ENCODE results near the gene PHLPP1.

PHLPP1 gene

GRCh38 chr18:62721839-62722795 is 6.8 kb downstream of the PHLPP1 start:
- no peak overlapping the region for H3K4me3 ChIP-seq (ENCODE audit: low read depth, low read length)
- no peak for TF ChIP-seq MYC (IDR thresholded peaks at IDR 0.05; ENCODE audit: low read depth, low read length)
- TF ChIP-seq CTCF (IDR thresholded peaks at IDR 0.05; ENCODE audit: low read depth, low read length): no peak
- no peak for TF ChIP-seq POLR2A (IDR thresholded peaks at IDR 0.05; ENCODE audit: extremely low read depth, insufficient read length)
- TF ChIP-seq, protein P1, sequence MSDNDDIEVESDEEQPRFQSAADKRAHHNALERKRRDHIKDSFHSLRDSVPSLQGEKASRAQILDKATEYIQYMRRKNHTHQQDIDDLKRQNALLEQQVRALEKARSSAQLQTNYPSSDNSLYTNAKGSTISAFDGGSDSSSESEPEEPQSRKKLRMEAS (IDR thresholded peaks at IDR 0.05; ENCODE audit: low read depth, low read length): no peak
- DNase-seq (ENCODE audit: low read depth): no peak

- no peak for DNase-seq (ENCODE audit: low read depth)
- H3K4me3 ChIP-seq (ENCODE audit: low read depth, low read length): no peak overlapping the region
- TF ChIP-seq CTCF (IDR thresholded peaks at IDR 0.05; ENCODE audit: low read depth, low read length) (no peak), MYC (IDR thresholded peaks at IDR 0.05; ENCODE audit: low read depth, low read length) (no peak), POLR2A (IDR thresholded peaks at IDR 0.05; ENCODE audit: extremely low read depth, insufficient read length) (no peak)
- TF ChIP-seq, protein P1 (IDR thresholded peaks at IDR 0.05; ENCODE audit: low read depth, low read length): no peak
Measured at GRCh38 chr18:62723666-62724281, 8.4 kb downstream of the PHLPP1 start.

GRCh38 chr18:62725896-62726295 is 10.6 kb downstream of the PHLPP1 start:
- H3K4me3 ChIP-seq (ENCODE audit: low read depth, low read length): no peak overlapping the region
- DNase-seq (ENCODE audit: low read depth): no peak
- TF ChIP-seq MYC (IDR thresholded peaks at IDR 0.05; ENCODE audit: low read depth, low read length) (no peak), CTCF (IDR thresholded peaks at IDR 0.05; ENCODE audit: low read depth, low read length) (no peak), POLR2A (IDR thresholded peaks at IDR 0.05; ENCODE audit: extremely low read depth, insufficient read length) (no peak)
- TF ChIP-seq, protein P1 (IDR thresholded peaks at IDR 0.05; ENCODE audit: low read depth, low read length): no peak

GRCh38 chr18:62728254-62728653 is 12.9 kb downstream of the PHLPP1 start:
- TF ChIP-seq, protein P1 (IDR thresholded peaks at IDR 0.05; ENCODE audit: low read depth, low read length): no peak
- TF ChIP-seq POLR2A (IDR thresholded peaks at IDR 0.05; ENCODE audit: extremely low read depth, insufficient read length) (no peak), MYC (IDR thresholded peaks at IDR 0.05; ENCODE audit: low read depth, low read length) (no peak), CTCF (IDR thresholded peaks at IDR 0.05; ENCODE audit: low read depth, low read length) (no peak)
- H3K4me3 ChIP-seq (ENCODE audit: low read depth, low read length): no peak overlapping the region
- no peak for DNase-seq (ENCODE audit: low read depth)

- no peak overlapping the region for H3K4me3 ChIP-seq (ENCODE audit: low read depth, low read length)
- DNase-seq (ENCODE audit: low read depth): no peak
- TF ChIP-seq, protein P1 (IDR thresholded peaks at IDR 0.05; ENCODE audit: low read depth, low read length): no peak
- TF ChIP-seq POLR2A (IDR thresholded peaks at IDR 0.05; ENCODE audit: extremely low read depth, insufficient read length) (no peak), MYC (IDR thresholded peaks at IDR 0.05; ENCODE audit: low read depth, low read length) (no peak), CTCF (IDR thresholded peaks at IDR 0.05; ENCODE audit: low read depth, low read length) (no peak)
Measured at GRCh38 chr18:62729487-62730386, 14.4 kb downstream of the PHLPP1 start.

Data from NB4 (cell line).